Mesothelial cell of epicardium (in vitro differentiated cells): ENCODE data around the gene EML3. TPM values are rescaled to one million over a fixed set of nuclear protein-coding genes. Genes with fewer than 3 reads are reported as not detected.

Source experiments
- DNase-seq, 2 experiments: peaks; one replicate each; pipeline ENCODE4 v3.0.0; 2021; ENCODE audit warnings: low spot score in 2 of 2; ENCODE audit not compliant: unreplicated experiment in 2 of 2
- H3K27ac Mint-ChIP-seq: 2 replicates; pipeline ENCODE4 v1.8.0; 2021; ENCODE audit warnings: mixed read lengths
- H3K27me3 Mint-ChIP-seq: 2 replicates; pipeline ENCODE4 v1.8.0; 2021; ENCODE audit warnings: low read depth, mixed read lengths
- H3K36me3 Mint-ChIP-seq: 2 replicates; pipeline ENCODE4 v1.8.0; 2021; ENCODE audit warnings: mixed read lengths
- H3K4me1 Mint-ChIP-seq: 2 replicates; pipeline ENCODE4 v1.8.0; 2021; ENCODE audit warnings: mixed read lengths
- H3K4me3 Mint-ChIP-seq: 2 replicates; pipeline ENCODE4 v1.8.0; 2021; ENCODE audit warnings: mild to moderate bottlenecking, moderate library complexity, mixed read lengths
- H3K9me3 Mint-ChIP-seq: 2 replicates; pipeline ENCODE4 v1.8.0; 2021; ENCODE audit warnings: mixed read lengths
- microRNA-seq: library from miRNA; unstranded; fragments of <30 nt; microRNA quantifications from one replicate; pipeline ENCODE4 v1.2.0, GENCODE V29; 2021; ENCODE audit warnings: inconsistent platforms, mixed read lengths
- total RNA-seq: library from RNA; stranded (reverse); gene quantifications from 3 replicates; pipeline ENCODE4 v1.2.1, GENCODE V29; 2021
- TF ChIP-seq, protein P1 (sequence below): fragments of 200-600 bp; sonication (generic); IDR thresholded peaks from one replicate; pipeline ENCODE4 v1.5.0; 2021; ENCODE audit warnings: antibody characterized with exemption; ENCODE audit not compliant: unreplicated experiment

EML3 gene
- total RNA-seq, 1 donor from 2014 or later = 54.3 TPM

DNA sequence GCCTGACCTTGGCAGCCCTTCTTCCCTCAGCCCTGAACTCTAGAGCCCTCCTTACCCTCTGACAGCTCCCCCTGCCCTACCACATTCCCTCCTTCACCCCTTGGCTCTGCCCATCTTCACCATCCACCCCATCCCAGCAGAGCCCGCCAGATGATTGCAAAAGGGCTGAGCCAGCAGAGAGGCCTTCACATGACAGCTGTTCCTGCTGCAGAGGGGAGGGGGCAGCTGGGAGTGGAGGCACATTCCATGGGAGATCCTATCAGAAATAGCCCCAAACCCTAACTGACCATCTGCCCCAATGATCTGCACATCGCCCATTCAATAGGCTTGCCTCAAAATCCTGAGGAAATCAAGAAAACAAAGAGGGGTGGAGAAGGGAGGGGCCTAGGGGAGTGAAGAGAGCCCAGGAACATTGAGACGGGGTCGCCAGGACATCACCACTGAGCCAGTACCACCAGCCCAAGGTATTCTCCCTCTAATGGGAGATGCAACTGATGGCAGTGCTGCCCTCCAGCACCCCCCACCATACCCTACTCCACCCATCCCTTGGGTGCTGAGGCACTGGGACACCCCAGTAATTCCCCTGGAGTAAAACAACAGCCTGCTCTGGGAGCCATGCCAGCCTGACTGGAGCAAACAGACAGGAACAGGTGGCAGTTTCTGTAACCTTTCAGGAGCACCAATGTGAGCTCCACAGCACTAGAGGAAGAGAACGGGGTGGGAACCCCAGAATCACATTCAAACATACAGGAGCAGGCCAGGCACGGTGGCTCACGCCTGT lies 58.0 kb downstream of the EML3 start:
- Mint-ChIP-seq H3K9me3 (no peaks in the 10 kb centered on the region), H3K27me3 (no peaks in the 10 kb centered on the region), H3K36me3 (peaks cover 9% of the 10 kb centered on the region), H3K4me3 (no peak overlapping the region), H3K27ac (peak overlapping the region; percentile 99), H3K4me1 (peaks cover 73% of the 10 kb centered on the region)
- TF ChIP-seq, protein P1, sequence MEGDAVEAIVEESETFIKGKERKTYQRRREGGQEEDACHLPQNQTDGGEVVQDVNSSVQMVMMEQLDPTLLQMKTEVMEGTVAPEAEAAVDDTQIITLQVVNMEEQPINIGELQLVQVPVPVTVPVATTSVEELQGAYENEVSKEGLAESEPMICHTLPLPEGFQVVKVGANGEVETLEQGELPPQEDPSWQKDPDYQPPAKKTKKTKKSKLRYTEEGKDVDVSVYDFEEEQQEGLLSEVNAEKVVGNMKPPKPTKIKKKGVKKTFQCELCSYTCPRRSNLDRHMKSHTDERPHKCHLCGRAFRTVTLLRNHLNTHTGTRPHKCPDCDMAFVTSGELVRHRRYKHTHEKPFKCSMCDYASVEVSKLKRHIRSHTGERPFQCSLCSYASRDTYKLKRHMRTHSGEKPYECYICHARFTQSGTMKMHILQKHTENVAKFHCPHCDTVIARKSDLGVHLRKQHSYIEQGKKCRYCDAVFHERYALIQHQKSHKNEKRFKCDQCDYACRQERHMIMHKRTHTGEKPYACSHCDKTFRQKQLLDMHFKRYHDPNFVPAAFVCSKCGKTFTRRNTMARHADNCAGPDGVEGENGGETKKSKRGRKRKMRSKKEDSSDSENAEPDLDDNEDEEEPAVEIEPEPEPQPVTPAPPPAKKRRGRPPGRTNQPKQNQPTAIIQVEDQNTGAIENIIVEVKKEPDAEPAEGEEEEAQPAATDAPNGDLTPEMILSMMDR = no peak
- DNase-seq = no peak

DNA sequence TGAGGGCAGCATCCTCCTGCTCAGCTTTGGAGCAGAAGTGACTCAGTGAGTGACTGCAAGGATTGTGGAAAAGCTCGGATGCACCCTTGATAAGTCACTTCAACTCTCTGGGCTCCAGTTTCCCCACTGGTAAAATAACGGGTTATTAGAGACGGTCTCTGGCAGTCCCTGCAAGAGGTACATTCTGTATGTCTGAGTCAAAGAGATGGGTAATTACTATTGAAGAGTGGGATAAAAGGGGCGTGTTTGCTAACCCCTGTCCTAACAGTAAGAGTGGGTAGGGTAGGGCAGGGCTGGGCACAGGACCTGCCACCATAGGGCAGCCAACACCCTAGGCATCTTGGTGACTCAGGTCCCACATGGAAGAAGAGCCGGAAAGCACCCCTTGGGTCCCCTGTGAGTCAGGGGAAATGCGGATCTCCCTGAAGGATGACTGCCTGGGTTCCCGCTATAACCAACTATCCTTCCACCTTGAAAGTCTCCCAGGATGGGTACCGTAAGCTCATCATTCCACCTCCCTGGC lies 58.7 kb downstream of the EML3 start:
- DNase-seq = no peak
- H3K27ac Mint-ChIP-seq = peak overlapping the region; percentile 99

DNA sequence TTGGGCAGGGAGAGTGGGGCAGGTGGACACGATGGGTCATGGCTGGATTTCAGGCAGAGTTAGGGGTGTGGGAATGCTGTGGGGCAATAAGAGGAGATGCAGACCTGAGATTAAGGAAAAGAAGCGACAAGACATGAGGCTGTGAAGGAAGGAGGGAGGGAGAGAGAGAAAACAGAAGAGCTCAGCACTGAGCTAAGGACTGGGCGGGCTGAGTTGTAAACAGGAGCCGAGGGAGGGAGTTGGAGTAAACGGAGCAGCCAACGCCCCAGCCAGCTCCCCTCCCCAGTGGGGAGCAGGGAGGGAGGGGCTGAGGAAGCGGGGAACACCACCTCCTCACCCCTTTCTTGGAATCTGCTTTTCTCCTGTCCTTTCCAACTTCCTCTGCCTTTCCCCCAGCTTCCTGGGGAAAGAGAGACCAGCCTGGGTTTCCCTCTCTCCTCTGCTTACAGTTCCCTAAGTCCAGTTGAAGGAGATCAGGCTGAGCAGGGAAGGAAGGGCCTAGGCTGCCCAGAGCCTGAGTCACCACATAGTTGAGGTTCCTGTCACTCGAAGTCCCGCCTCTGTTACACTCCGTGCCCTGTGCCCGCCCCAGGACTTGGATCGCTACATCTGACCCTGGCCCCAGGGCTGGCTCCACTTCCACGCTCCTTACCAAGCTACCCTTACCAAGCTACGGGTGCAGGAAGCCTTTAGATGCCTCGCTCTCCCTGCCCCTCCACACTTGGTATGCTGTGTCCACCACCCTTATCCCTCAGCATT lies 59.3 kb downstream of the EML3 start:
- DNase-seq = no peak
- Mint-ChIP-seq H3K27me3 (no peaks in the 10 kb centered on the region), H3K27ac (peak overlapping the region; percentile 99), H3K9me3 (no peaks in the 10 kb centered on the region), H3K36me3 (peaks cover 3% of the 10 kb centered on the region), H3K4me1 (peaks cover 75% of the 10 kb centered on the region), H3K4me3 (peak overlapping the region; percentile 28)
- TF ChIP-seq, protein P1 = no peak

More for the DNA sequence above, 58.7 kb downstream of the EML3 start:
- Mint-ChIP-seq H3K4me3 (no peak overlapping the region), H3K27me3 (no peaks in the 10 kb centered on the region), H3K9me3 (no peaks in the 10 kb centered on the region), H3K36me3 (peaks cover 3% of the 10 kb centered on the region), H3K4me1 (peaks cover 72% of the 10 kb centered on the region)
- TF ChIP-seq, protein P1 = no peak

DNA sequence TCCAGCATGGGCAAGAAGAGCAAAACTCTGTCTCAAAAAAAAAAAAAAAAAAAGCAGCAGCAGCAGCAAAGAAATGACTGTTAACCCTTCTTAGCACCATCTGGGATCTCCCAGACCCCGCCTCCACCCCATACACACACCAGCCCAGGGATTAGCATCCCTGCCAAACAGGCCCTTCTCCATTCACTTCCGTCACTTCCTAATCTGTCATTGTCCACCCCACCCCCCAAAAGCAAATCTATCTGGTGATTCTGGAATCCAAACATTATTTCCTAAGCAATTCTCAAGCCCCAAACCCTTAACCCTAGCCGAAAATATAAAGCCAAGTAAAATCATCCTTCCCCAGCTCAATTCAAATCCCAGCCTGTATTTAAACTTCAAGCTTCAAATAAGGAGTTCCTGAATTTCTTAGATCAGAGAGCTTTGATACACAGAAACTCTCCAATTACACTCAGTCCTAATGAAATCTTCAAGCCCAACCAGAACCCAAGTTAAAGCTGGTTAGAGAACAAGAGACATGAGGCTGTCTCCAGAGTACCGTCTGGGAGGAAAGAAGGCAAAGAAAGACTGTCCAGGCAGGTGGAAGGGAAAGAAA lies 60.0 kb downstream of the EML3 start:
- H3K27me3 Mint-ChIP-seq = no peaks in the 10 kb centered on the region
- TF ChIP-seq, protein P1 = no peak
- H3K27ac Mint-ChIP-seq = peak overlapping the region; percentile 99
- H3K4me3 Mint-ChIP-seq = peak overlapping the region; percentile 28
- H3K4me1 Mint-ChIP-seq = peaks cover 82% of the 10 kb centered on the region
- no peaks in the 10 kb centered on the region for H3K9me3 Mint-ChIP-seq
- no peak for DNase-seq
- H3K36me3 Mint-ChIP-seq = peaks cover 3% of the 10 kb centered on the region

Small RNA genes lying within 50 kb of the gene (microRNA-seq; reads per million reads assigned to microRNA genes)
- 2.3 reads per million for gene MIR6747

Other genes starting within 250 kb of the EML3 start
- gene SCGB1A1, start 193.7 kb downstream of the EML3 start, total RNA-seq = not detected in 3 replicates
- gene AHNAK, start 66.0 kb downstream of the EML3 start, total RNA-seq = 456 to 481 TPM (median 480 TPM) in 3 replicates
- gene EEF1G, start 38.9 kb downstream of the EML3 start, total RNA-seq = 1,747 to 1,829 TPM (median 1,814 TPM) in 3 replicates
- 23.7 to 26.0 TPM (median 24.2 TPM) in 3 replicates for gene TUT1, start 21.3 kb downstream of the EML3 start, total RNA-seq
- 121 to 126 TPM (median 124 TPM) in 3 replicates for gene MTA2, start 10.9 kb downstream of the EML3 start, total RNA-seq
- 1.7 to 2.5 TPM (median 1.8 TPM) in 3 replicates for gene ROM1, start 482 bp upstream of the EML3 start, total RNA-seq
- 48.1 to 56.4 TPM (median 52.6 TPM) in 3 replicates for gene B3GAT3, start 9.2 kb upstream of the EML3 start, total RNA-seq
- gene GANAB, start 33.8 kb upstream of the EML3 start, total RNA-seq = 324 to 342 TPM (median 334 TPM) in 3 replicates
- gene INTS5, start 40.5 kb upstream of the EML3 start, total RNA-seq = 21.0 to 22.3 TPM (median 21.1 TPM) in 3 replicates
- 44.9 to 47.5 TPM (median 47.0 TPM) in 3 replicates for gene C11orf98, start 52.4 kb upstream of the EML3 start, total RNA-seq
- 17.1 to 20.6 TPM (median 18.7 TPM) in 3 replicates for gene CSKMT, start 52.5 kb upstream of the EML3 start, total RNA-seq
- gene UQCC3, start 58.9 kb upstream of the EML3 start, total RNA-seq = 7.3 to 8.4 TPM (median 8.0 TPM) in 3 replicates
- 8.3 to 11.6 TPM (median 9.8 TPM) in 3 replicates for gene LBHD1, start 59.5 kb upstream of the EML3 start, total RNA-seq
- 112 to 119 TPM (median 118 TPM) in 3 replicates for gene UBXN1, start 66.3 kb upstream of the EML3 start, total RNA-seq
- 1.6 to 2.3 TPM (median 1.7 TPM) in 3 replicates for gene LRRN4CL, start 76.8 kb upstream of the EML3 start, total RNA-seq
- gene BSCL2, start 94.6 kb upstream of the EML3 start, total RNA-seq = 56.9 to 61.4 TPM (median 58.3 TPM) in 3 replicates
- 0.60 to 1.5 TPM (median 0.97 TPM) in 3 replicates for gene GNG3, start 94.9 kb upstream of the EML3 start, total RNA-seq
- gene HNRNPUL2, start 114.7 kb upstream of the EML3 start, total RNA-seq = 60.3 to 62.0 TPM (median 61.5 TPM) in 3 replicates
- gene TTC9C, start 115.7 kb upstream of the EML3 start, total RNA-seq = 39.8 to 46.0 TPM (median 41.7 TPM) in 3 replicates
- gene ZBTB3, start 141.4 kb upstream of the EML3 start, total RNA-seq = 11.6 to 14.7 TPM (median 13.2 TPM) in 3 replicates
- 84.0 to 89.2 TPM (median 85.2 TPM) in 3 replicates for gene POLR2G, start 148.8 kb upstream of the EML3 start, total RNA-seq
- 40.2 to 42.9 TPM (median 42.8 TPM) in 3 replicates for gene TAF6L, start 158.6 kb upstream of the EML3 start, total RNA-seq
- gene TMEM179B, start 174.6 kb upstream of the EML3 start, total RNA-seq = 31.3 to 33.9 TPM (median 32.6 TPM) in 3 replicates
- 17.4 to 21.4 TPM (median 19.2 TPM) in 3 replicates for gene TMEM223, start 179.2 kb upstream of the EML3 start, total RNA-seq
- 108 to 111 TPM (median 110 TPM) in 3 replicates for gene NXF1, start 192.7 kb upstream of the EML3 start, total RNA-seq
- 55.2 to 57.9 TPM (median 55.8 TPM) in 3 replicates for gene STX5, start 219.3 kb upstream of the EML3 start, total RNA-seq
- not detected in 3 replicates for gene TEX54, start 220.1 kb upstream of the EML3 start, total RNA-seq
- gene WDR74, start 226.8 kb upstream of the EML3 start, total RNA-seq = 59.3 to 63.7 TPM (median 62.1 TPM) in 3 replicates